Amniotic epithelial cell (primary cell): ENCODE data around the gene PSME3.
"Not testable (repeated sequence)": the region's sequence is repeated elsewhere in the genome, so short reads cannot be mapped to it uniquely, and the experiment has no call there.

Experiments
- DNase-seq: peaks from one replicate; pipeline ENCODE4 v3.0.0-alpha.2; 2010; ENCODE audit warnings: low read depth

Gene PSME3

GRCh38 chr17:42851371-42852240 lies 18.4 kb downstream of the PSME3 start:
- DNase-seq = not testable (repeated sequence)

GRCh38 chr17:42852351-42852750 lies 19.2 kb downstream of the PSME3 start:
- DNase-seq = no peak

- DNase-seq = no peak
These were observed 19.8 kb downstream of the PSME3 start for GRCh38 chr17:42853004-42853403.

GRCh38 chr17:42853597-42853967 lies 20.4 kb downstream of the PSME3 start:
- no peak for DNase-seq

GRCh38 chr17:42853968-42854790 lies 21.0 kb downstream of the PSME3 start:
- DNase-seq = no peak

- no peak for DNase-seq
These were observed 21.9 kb downstream of the PSME3 start for GRCh38 chr17:42855048-42855596.

GRCh38 chr17:42856093-42856492 lies 22.9 kb downstream of the PSME3 start:
- not testable (repeated sequence) for DNase-seq

- not testable (repeated sequence) for DNase-seq
These were observed 23.3 kb downstream of the PSME3 start for GRCh38 chr17:42856516-42856915.

- DNase-seq = no peak
These were observed 24.2 kb downstream of the PSME3 start for GRCh38 chr17:42857389-42857788.

- DNase-seq = no peak
These were observed 32.5 kb downstream of the PSME3 start for GRCh38 chr17:42865638-42866094.

- no peak for DNase-seq
These were observed 33.0 kb downstream of the PSME3 start for GRCh38 chr17:42866216-42866615.

GRCh38 chr17:42866631-42867575 lies 33.7 kb downstream of the PSME3 start:
- DNase-seq = no peak

GRCh38 chr17:42867694-42868261 lies 34.6 kb downstream of the PSME3 start:
- DNase-seq = not testable (repeated sequence)

GRCh38 chr17:42868338-42868737 lies 35.1 kb downstream of the PSME3 start:
- no peak for DNase-seq

- DNase-seq = no peak
These were observed 38.5 kb downstream of the PSME3 start for GRCh38 chr17:42871647-42872046.

GRCh38 chr17:42872251-42872965 lies 39.2 kb downstream of the PSME3 start:
- DNase-seq = peak; percentile 48

GRCh38 chr17:42873315-42873714 lies 40.1 kb downstream of the PSME3 start:
- no peak for DNase-seq

GRCh38 chr17:42873932-42874695 lies 40.9 kb downstream of the PSME3 start:
- DNase-seq = not testable (repeated sequence)

GRCh38 chr17:42877037-42877436 lies 43.8 kb downstream of the PSME3 start:
- DNase-seq = no peak
